Suprapubic skin (tissue), 4 donors: ENCODE results near the gene RPS6KC1. TPM values are rescaled to one million over a fixed set of nuclear protein-coding genes. Genes with fewer than 3 reads are reported as not detected.

Experiments
- DNase-seq, 2 donors: peaks; one replicate each; pipeline ENCODE4 v3.0.0-alpha.2; 2019; ENCODE audit warnings: low spot score in 2 of 2
- H3K27ac ChIP-seq: fragments of 200-600 bp; sonication (generic); one replicate; pipeline ENCODE4 v1.5.1; 2019
- H3K27me3 ChIP-seq: fragments of 200-600 bp; sonication (generic); one replicate; pipeline ENCODE4 v1.5.1; 2019
- H3K36me3 ChIP-seq: fragments of 200-600 bp; sonication (generic); one replicate; pipeline ENCODE4 v1.5.1; 2019
- H3K4me1 ChIP-seq: fragments of 200-600 bp; sonication (generic); one replicate; pipeline ENCODE4 v1.5.1; 2019
- H3K4me3 ChIP-seq: fragments of 200-600 bp; sonication (generic); one replicate; pipeline ENCODE4 v1.5.1; 2019; ENCODE audit warnings: mild to moderate bottlenecking
- H3K9me3 ChIP-seq: fragments of 200-600 bp; sonication (generic); one replicate; pipeline ENCODE4 v1.5.1; 2019
- CTCF ChIP-seq, 2 donors: fragments of 200-600 bp in 1 of 2; fragments of 450-650 bp in 1 of 2; sonication (generic) in 1 of 2; IDR thresholded peaks; one replicate each; pipeline ENCODE4 v1.5.1; 2016 to 2019; ENCODE audit warnings: antibody characterized with exemption in 2 of 2, mild to moderate bottlenecking in 1 of 2, moderate library complexity in 1 of 2
- EP300 ChIP-seq: sonication (generic); formaldehyde crosslinking; IDR thresholded peaks from one replicate; pipeline ENCODE4 v1.6.1; 2017; ENCODE audit warnings: antibody characterized with exemption
- POLR2A ChIP-seq, 2 donors: fragments of 450-650 bp; IDR thresholded peaks; one replicate each; pipeline ENCODE4 v1.6.1; 2017; ENCODE audit warnings: antibody characterized with exemption in 2 of 2, mild to moderate bottlenecking in 2 of 2, moderate library complexity in 2 of 2
- POLR2AphosphoS5 ChIP-seq, 3 donors: sonication (generic); formaldehyde crosslinking; IDR thresholded peaks; one replicate each; pipeline ENCODE4 v1.6.1; 2017; ENCODE audit warnings: antibody characterized with exemption in 3 of 3
- WGBS: methylation state at CpG from one replicate; pipeline ENCODE4 v1.1.5; 2018; 5-methylcytosine and 5-hydroxymethylcytosine counted together
- total RNA-seq, 4 donors: library from RNA; depleted of rRNA; stranded (reverse); fragments of >200 nt; gene quantifications; one replicate each; pipeline ENCODE4 v1.1.0, GENCODE V29; 2016

RPS6KC1 gene
- total RNA-seq, 4 donors from 2014 or later = 9.3 to 18.3 (median 14.2) TPM

DNA sequence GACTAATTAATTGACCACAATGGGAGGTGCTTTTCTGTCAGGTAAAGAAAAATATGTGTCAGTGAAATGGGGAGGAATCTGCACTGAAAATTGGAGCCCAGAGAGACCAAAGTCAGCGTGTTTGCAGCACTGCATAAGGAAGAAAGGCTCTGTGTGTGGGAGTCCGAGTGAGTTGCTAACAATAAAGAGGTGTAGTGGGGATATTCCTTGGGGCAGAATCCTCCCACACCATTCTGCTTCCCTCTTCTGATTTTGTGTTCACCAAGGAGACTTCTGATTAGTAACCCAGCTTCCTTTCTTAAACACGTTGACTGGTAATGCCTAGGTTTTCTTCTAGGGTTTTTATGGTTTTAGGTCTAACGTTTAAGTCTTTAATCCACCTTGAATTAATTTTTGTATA is 240.5 kb downstream of the RPS6KC1 start:
- no peaks in the 10 kb centered on the region for H3K27me3 ChIP-seq
- H3K9me3 ChIP-seq = no peaks in the 10 kb centered on the region

GRCh38 chr1:213292614-213293013 is 241.6 kb downstream of the RPS6KC1 start:
- 82% methylated on average over 2 of the region's 2 CpGs for WGBS
- H3K4me3 ChIP-seq = no peak overlapping the region

More for the DNA sequence above, 240.5 kb downstream of the RPS6KC1 start:
- TF ChIP-seq EP300 (no peak), POLR2AphosphoS5 (IDR thresholded peaks at IDR 0.05) (no peak), CTCF (IDR thresholded peaks at IDR 0.05) (no peak), POLR2A (IDR thresholded peaks at IDR 0.05) (no peak)
- no peaks in the 10 kb centered on the region for H3K36me3 ChIP-seq
- no peak for DNase-seq
- H3K27ac ChIP-seq = no peak overlapping the region
- no peaks in the 10 kb centered on the region for H3K4me1 ChIP-seq
- no peak overlapping the region for H3K4me3 ChIP-seq
- 72% methylated on average over 4 of the region's 4 CpGs for WGBS

GRCh38 chr1:213295860-213296259 is 244.8 kb downstream of the RPS6KC1 start:
- H3K4me3 ChIP-seq = no peak overlapping the region
- WGBS = 95% methylated on average over 1 of the region's 1 CpG
- no peak for TF ChIP-seq POLR2A (IDR thresholded peaks at IDR 0.05)
- TF ChIP-seq EP300 = no peak
- no peak for TF ChIP-seq POLR2AphosphoS5 (IDR thresholded peaks at IDR 0.05)
- no peak for TF ChIP-seq CTCF (IDR thresholded peaks at IDR 0.05)
- no peak overlapping the region for H3K27ac ChIP-seq
- no peaks in the 10 kb centered on the region for H3K4me1 ChIP-seq
- H3K36me3 ChIP-seq = no peaks in the 10 kb centered on the region
- H3K27me3 ChIP-seq = no peaks in the 10 kb centered on the region
- H3K9me3 ChIP-seq = no peaks in the 10 kb centered on the region
- DNase-seq = no peak

More at GRCh38 chr1:213292614-213293013, 241.6 kb downstream of the RPS6KC1 start:
- H3K9me3 ChIP-seq = no peaks in the 10 kb centered on the region
- no peak for TF ChIP-seq POLR2AphosphoS5 (IDR thresholded peaks at IDR 0.05)
- no peak for TF ChIP-seq CTCF (IDR thresholded peaks at IDR 0.05)
- TF ChIP-seq POLR2A (IDR thresholded peaks at IDR 0.05) = no peak
- no peak for TF ChIP-seq EP300
- H3K36me3 ChIP-seq = no peaks in the 10 kb centered on the region
- no peak for DNase-seq
- H3K27ac ChIP-seq = no peak overlapping the region
- no peaks in the 10 kb centered on the region for H3K4me1 ChIP-seq
- H3K27me3 ChIP-seq = no peaks in the 10 kb centered on the region

DNA sequence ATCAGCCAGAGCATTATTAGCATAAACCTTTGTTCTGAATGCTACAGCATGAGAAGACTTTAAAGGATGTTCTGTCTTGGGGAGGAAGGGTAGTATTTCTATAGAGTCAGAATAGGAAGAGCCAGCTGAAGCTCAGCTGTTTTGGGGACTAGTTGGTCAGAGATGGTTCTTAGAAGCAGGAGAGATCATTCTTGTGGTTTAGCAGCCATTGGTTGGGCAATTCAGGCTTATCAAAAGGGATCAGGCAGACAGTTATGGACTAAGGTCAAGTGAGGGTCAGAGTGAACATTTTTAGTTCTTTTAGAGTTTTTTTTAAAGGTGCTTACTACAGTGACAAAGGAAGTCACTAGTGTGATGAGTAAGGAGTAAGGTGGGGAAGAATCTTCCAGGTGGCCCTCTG is 245.5 kb downstream of the RPS6KC1 start:
- Histone ChIP-seq H3K4me1 (no peaks in the 10 kb centered on the region), H3K27ac (no peak overlapping the region), H3K36me3 (no peaks in the 10 kb centered on the region), H3K4me3 (no peak overlapping the region), H3K27me3 (no peaks in the 10 kb centered on the region), H3K9me3 (no peaks in the 10 kb centered on the region)
- TF ChIP-seq CTCF (IDR thresholded peaks at IDR 0.05) = no peak
- TF ChIP-seq EP300 = no peak
- no peak for TF ChIP-seq POLR2A (IDR thresholded peaks at IDR 0.05)
- no peak for TF ChIP-seq POLR2AphosphoS5 (IDR thresholded peaks at IDR 0.05)
- no peak for DNase-seq

DNA sequence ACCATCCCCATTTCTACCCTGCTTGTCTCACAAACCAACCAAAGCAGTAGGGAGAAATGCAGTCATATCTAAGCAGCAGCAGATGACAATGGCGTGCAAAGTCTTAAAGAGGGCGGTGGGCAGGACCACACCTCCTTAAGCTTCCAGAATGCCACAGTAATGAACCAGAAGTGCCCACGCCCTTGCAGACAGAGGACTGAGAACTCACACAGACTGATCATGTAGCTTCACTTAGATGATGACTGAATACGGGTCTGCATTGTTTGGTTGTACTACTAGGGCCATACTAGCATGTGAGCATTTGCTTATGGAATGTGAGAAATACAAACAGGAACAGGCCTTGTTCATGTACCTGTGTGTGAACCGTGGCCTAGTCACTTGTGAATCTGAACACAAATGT is 246.0 kb downstream of the RPS6KC1 start:
- TF ChIP-seq POLR2AphosphoS5 (IDR thresholded peaks at IDR 0.05) = no peak
- TF ChIP-seq EP300 = no peak
- TF ChIP-seq CTCF (IDR thresholded peaks at IDR 0.05) = no peak

More for the DNA sequence above, 246.0 kb downstream of the RPS6KC1 start:
- Histone ChIP-seq H3K4me1 (no peaks in the 10 kb centered on the region), H3K9me3 (no peaks in the 10 kb centered on the region), H3K36me3 (no peaks in the 10 kb centered on the region), H3K4me3 (no peak overlapping the region), H3K27ac (no peak overlapping the region), H3K27me3 (no peaks in the 10 kb centered on the region)
- 86% methylated on average over 5 of the region's 5 CpGs for WGBS
- no peak for DNase-seq
